HCT116 (cell line): ENCODE data around the gene MRRF. TPM values are rescaled to one million over a fixed set of nuclear protein-coding genes. Genes with fewer than 3 reads are reported as not detected.

Source experiments
- ATAC-seq: fragments of 200-7000 bp; cut with Tn5 transposase; 2 replicates; pipeline ENCODE4 v1.9.1; 2020; ENCODE audit warnings: mild to moderate bottlenecking, moderate library complexity
- BruUV-seq: library from RNA; stranded (reverse); fragments of 400-500 nt; replicated peaks from 2 replicates; lab custom pipeline; 2021; lab: Mats Ljungman, UMichigan
- CTCF ChIA-PET: fragments of 300-600 bp; sonication (Branson Sonifier 250); formaldehyde crosslinking; loops from one replicate; lab custom pipeline; 2021; ENCODE audit warnings: antibody characterized with exemption; lab: Charles Lee
- POLR2A ChIA-PET: fragments of 300-600, 350-600 bp; sonication (Branson Sonifier 250); formaldehyde crosslinking; loops from one replicate; lab custom pipeline; 2021; ENCODE audit warnings: antibody characterized with exemption; lab: Charles Lee
- RAD21 ChIA-PET, 2 experiments: fragments of 300-600 bp; sonication (Branson Sonifier 250); formaldehyde crosslinking; loops; one replicate each; lab custom pipeline; 2023; ENCODE audit warnings: low total read pairs in 2 of 2; ENCODE audit not compliant: uncharacterized antibody in 2 of 2, unreplicated experiment in 2 of 2, low non-redundant PET in 1 of 2; lab: Charles Lee
- DNase-seq: peaks from one replicate; pipeline ENCODE4 v3.0.0-alpha.2; 2010; ENCODE audit warnings: low read depth, low spot score
- H2AFZ ChIP-seq: fragments of 200-600 bp; shearing (Covaris generic), sonication (generic); 2 replicates; pipeline ENCODE4 v1.6.1; 2017; ENCODE audit warnings: low read depth, mixed run types, mixed read lengths, antibody characterized with exemption, low read length; ENCODE audit not compliant: poor library complexity, severe bottlenecking
- H3K27ac ChIP-seq: 2 replicates; pipeline ENCODE4 v1.5.1; 2012; ENCODE audit warnings: low read depth, low read length
- H3K27me3 ChIP-seq: fragments of 200-600 bp; sonication (generic); 2 replicates; pipeline ENCODE4 v1.6.1; 2016; ENCODE audit warnings: mixed run types, low read length, mixed read lengths; ENCODE audit not compliant: insufficient read depth
- H3K36me3 ChIP-seq, 2 experiments: fragments of 200-500 bp in 1 of 2; fragments of 200-600 bp in 1 of 2; sonication (Bioruptor generic) in 1 of 2; sonication (generic) in 1 of 2; 2 replicates each; pipeline versions ENCODE4 v1.5.1 to v1.6.1; 2014 to 2016; ENCODE audit warnings: low read length in 2 of 2, inconsistent platforms in 1 of 2, mixed read lengths in 1 of 2, mixed run types in 1 of 2; ENCODE audit not compliant: insufficient read depth in 2 of 2, control insufficient read depth in 1 of 2
- H3K4me1 ChIP-seq, 2 experiments: fragments of 200-600 bp in 1 of 2; sonication (generic) in 1 of 2; 2 replicates each; pipeline versions ENCODE4 v1.5.1 to v1.6.1; 2012 to 2017; ENCODE audit warnings: low read length in 2 of 2, inconsistent platforms in 1 of 2, mild to moderate bottlenecking in 1 of 2, mixed read lengths in 1 of 2, mixed run types in 1 of 2, moderate library complexity in 1 of 2; ENCODE audit not compliant: insufficient read depth in 2 of 2, control insufficient read depth in 1 of 2
- H3K4me2 ChIP-seq: fragments of 200-600 bp; sonication (generic); 2 replicates; pipeline ENCODE4 v1.6.1; 2017; ENCODE audit warnings: mixed run types, low read length, mixed read lengths
- H3K4me3 ChIP-seq, 2 experiments: fragments of 200-600 bp in 1 of 2; sonication (generic) in 1 of 2; replicated peaks in 1 of 2; 2 replicates each; pipeline ENCODE4 v1.5.1; 2011 to 2016; ENCODE audit warnings: low read length in 2 of 2, control low read depth in 1 of 2, low read depth in 1 of 2, mild to moderate bottlenecking in 1 of 2, mixed read lengths in 1 of 2, mixed run types in 1 of 2
- H3K79me2 ChIP-seq: fragments of 200-600 bp; sonication (generic); 2 replicates; pipeline ENCODE4 v1.6.1; 2017; ENCODE audit warnings: mild to moderate bottlenecking, mixed run types, low read length, moderate library complexity, mixed read lengths; ENCODE audit not compliant: insufficient read depth
- H3K9ac ChIP-seq: fragments of 200-600 bp; sonication (generic); 2 replicates; pipeline ENCODE4 v1.6.1; 2016; ENCODE audit warnings: low read length, mixed read lengths
- H3K9me2 ChIP-seq: fragments of 200-600 bp; sonication (generic), shearing (Covaris generic); 2 replicates; pipeline ENCODE4 v1.6.1; 2017; ENCODE audit warnings: mixed run types, mild to moderate bottlenecking, moderate library complexity; ENCODE audit not compliant: insufficient read depth
- H3K9me3 ChIP-seq, 2 experiments: fragments of 200-500 bp in 1 of 2; fragments of 200-600 bp in 1 of 2; sonication (Bioruptor generic) in 1 of 2; sonication (generic) in 1 of 2; 2 replicates each; pipeline ENCODE4 v1.6.1; 2014 to 2017; ENCODE audit warnings: low read length in 2 of 2, mixed read lengths in 2 of 2, inconsistent platforms in 1 of 2, low read depth in 1 of 2, mild to moderate bottlenecking in 1 of 2, mixed run types in 1 of 2, moderate library complexity in 1 of 2; ENCODE audit not compliant: control insufficient read depth in 1 of 2, insufficient read depth in 1 of 2
- H4K20me1 ChIP-seq: fragments of 200-600 bp; sonication (generic), shearing (Covaris generic); 2 replicates; pipeline ENCODE4 v1.6.1; 2017; ENCODE audit warnings: mixed run types, mild to moderate bottlenecking, moderate library complexity; ENCODE audit not compliant: insufficient read depth
- ATF3 ChIP-seq: IDR thresholded peaks from 2 replicates; pipeline ENCODE4 v1.6.1; 2012
- CBX3 ChIP-seq: IDR thresholded peaks from 2 replicates; pipeline ENCODE4 v1.6.1; 2012; ENCODE audit warnings: low read depth
- CEBPB ChIP-seq: IDR thresholded peaks from 2 replicates; pipeline ENCODE4 v1.6.1; 2012; ENCODE audit warnings: low read depth
- EZH2phosphoT487 ChIP-seq: fragments of 200-600 bp; IDR thresholded peaks from 2 replicates; pipeline ENCODE4 v1.6.1; 2018; ENCODE audit warnings: antibody characterized with exemption, borderline replicate concordance
- FOSL1 ChIP-seq: IDR thresholded peaks from 2 replicates; pipeline ENCODE4 v1.6.1; 2012; ENCODE audit warnings: low read depth
- POLR2A ChIP-seq: IDR thresholded peaks from 2 replicates; pipeline ENCODE4 v1.7.0; 2011; ENCODE audit warnings: borderline replicate concordance; ENCODE audit not compliant: insufficient read depth, insufficient read length; ENCODE audit errors: extremely low read depth
- RAD21 ChIP-seq: IDR thresholded peaks from 2 replicates; pipeline ENCODE4 v1.6.1; 2012; ENCODE audit warnings: low read depth, mild to moderate bottlenecking
- SP1 ChIP-seq: IDR thresholded peaks from 2 replicates; pipeline ENCODE4 v1.6.1; 2012; ENCODE audit warnings: low read depth
- SRF ChIP-seq: IDR thresholded peaks from 2 replicates; pipeline ENCODE4 v1.6.1; 2012; ENCODE audit warnings: low read depth
- TCF7L2 ChIP-seq: IDR thresholded peaks from 2 replicates; pipeline ENCODE4 v1.7.0; 2011; ENCODE audit warnings: borderline replicate concordance, inconsistent platforms; ENCODE audit not compliant: insufficient read depth, insufficient read length; ENCODE audit errors: extremely low read depth
- YY1 ChIP-seq: IDR thresholded peaks from 2 replicates; pipeline ENCODE4 v1.6.1; 2011; ENCODE audit warnings: low read length, low read depth, moderate library complexity, mild to moderate bottlenecking; ENCODE audit not compliant: insufficient replicate concordance; ENCODE audit errors: extremely low read depth
- ZNF274 ChIP-seq: fragments of 200-500 bp; sonication (Bioruptor generic); IDR thresholded peaks from 2 replicates; pipeline ENCODE4 v1.6.1; 2014; ENCODE audit warnings: mild to moderate bottlenecking, low read depth, low read length, inconsistent platforms
- intact Hi-C: fragments of 100-400 bp; cut with micrococcal nuclease; formaldehyde crosslinking; loops from 2 replicates; pipeline ENCODE4 v1.10.0; 2022
- total RNA-seq: library from RNA; stranded (reverse); gene quantifications from one replicate; pipeline ENCODE4 v1.2.1, GENCODE V29; 2021; ENCODE audit not compliant: unreplicated experiment
- TF ChIP-seq, protein P1 (sequence below): IDR thresholded peaks from 2 replicates; pipeline ENCODE4 v1.6.1; 2012; ENCODE audit warnings: low read depth
- TF ChIP-seq, protein P2 (sequence below), 3 experiments: fragments of 200-600 bp in 1 of 3; sonication (generic) in 1 of 3; IDR thresholded peaks in 2 of 3; conservative IDR thresholded peaks in 1 of 3; 2 replicates each; pipeline ENCODE4 v1.5.1; 2012 to 2017; ENCODE audit warnings: low read depth in 2 of 3, low read length in 2 of 3, antibody characterized with exemption in 1 of 3, borderline replicate concordance in 1 of 3, control low read depth in 1 of 3, mild to moderate bottlenecking in 1 of 3, mixed read lengths in 1 of 3, mixed run types in 1 of 3, moderate library complexity in 1 of 3; ENCODE audit not compliant: insufficient read depth in 1 of 3

The MRRF gene
- total RNA-seq, 1 experiment from 2014 or later: 88.6 TPM

- ATAC-seq (no peak), DNase-seq (no peak)
- Histone ChIP-seq H3K36me3 (no peaks in the 10 kb centered on the region), H3K4me2 (no peak overlapping the region), H4K20me1 (no peaks in the 10 kb centered on the region), H3K4me3 (no peak overlapping the region), H3K9me3 (no peaks in the 10 kb centered on the region), H3K79me2 (no peaks in the 10 kb centered on the region), H3K4me1 (peaks cover 4 to 5% of the 10 kb centered on the region in 2 experiments; a peak in 2 of 4 replicates), H2AFZ (no peak overlapping the region), H3K27me3 (no peaks in the 10 kb centered on the region), H3K9ac (no peak overlapping the region), H3K27ac (no peak overlapping the region), H3K9me2 (no peaks in the 10 kb centered on the region)
- intact Hi-C loops: no loop called here
- ChIA-PET CTCF (no interaction called here), RAD21 (no interaction called here), POLR2A (no interaction called here)
- no TSS peak for BruUV-seq
- TF ChIP-seq TCF7L2: no peak
- TF ChIP-seq ATF3: no peak
Measured at GRCh38 chr9:122336866-122337555, 72.3 kb downstream of the MRRF start.

- POLR2A ChIA-PET: no interaction called here
- intact Hi-C loops: no loop called here
- Histone ChIP-seq H3K9ac (no peak overlapping the region), H3K4me3 (no peak overlapping the region), H3K27me3 (no peaks in the 10 kb centered on the region), H3K36me3 (no peaks in the 10 kb centered on the region), H3K79me2 (no peaks in the 10 kb centered on the region), H2AFZ (no peak overlapping the region), H3K4me2 (no peak overlapping the region), H4K20me1 (no peaks in the 10 kb centered on the region), H3K27ac (no peak overlapping the region), H3K9me2 (no peaks in the 10 kb centered on the region), H3K9me3 (no peaks in the 10 kb centered on the region), H3K4me1 (peaks cover 4 to 5% of the 10 kb centered on the region in 2 experiments; a peak in 2 of 4 replicates)
- no TSS peak for BruUV-seq
- RAD21 ChIA-PET: no interaction called here
- ATAC-seq: no peak
- no peak for DNase-seq
- CTCF ChIA-PET: no interaction called here
- TF ChIP-seq CBX3: no peak
- TF ChIP-seq RAD21: no peak
- TF ChIP-seq YY1: no peak
- TF ChIP-seq, protein P1, sequence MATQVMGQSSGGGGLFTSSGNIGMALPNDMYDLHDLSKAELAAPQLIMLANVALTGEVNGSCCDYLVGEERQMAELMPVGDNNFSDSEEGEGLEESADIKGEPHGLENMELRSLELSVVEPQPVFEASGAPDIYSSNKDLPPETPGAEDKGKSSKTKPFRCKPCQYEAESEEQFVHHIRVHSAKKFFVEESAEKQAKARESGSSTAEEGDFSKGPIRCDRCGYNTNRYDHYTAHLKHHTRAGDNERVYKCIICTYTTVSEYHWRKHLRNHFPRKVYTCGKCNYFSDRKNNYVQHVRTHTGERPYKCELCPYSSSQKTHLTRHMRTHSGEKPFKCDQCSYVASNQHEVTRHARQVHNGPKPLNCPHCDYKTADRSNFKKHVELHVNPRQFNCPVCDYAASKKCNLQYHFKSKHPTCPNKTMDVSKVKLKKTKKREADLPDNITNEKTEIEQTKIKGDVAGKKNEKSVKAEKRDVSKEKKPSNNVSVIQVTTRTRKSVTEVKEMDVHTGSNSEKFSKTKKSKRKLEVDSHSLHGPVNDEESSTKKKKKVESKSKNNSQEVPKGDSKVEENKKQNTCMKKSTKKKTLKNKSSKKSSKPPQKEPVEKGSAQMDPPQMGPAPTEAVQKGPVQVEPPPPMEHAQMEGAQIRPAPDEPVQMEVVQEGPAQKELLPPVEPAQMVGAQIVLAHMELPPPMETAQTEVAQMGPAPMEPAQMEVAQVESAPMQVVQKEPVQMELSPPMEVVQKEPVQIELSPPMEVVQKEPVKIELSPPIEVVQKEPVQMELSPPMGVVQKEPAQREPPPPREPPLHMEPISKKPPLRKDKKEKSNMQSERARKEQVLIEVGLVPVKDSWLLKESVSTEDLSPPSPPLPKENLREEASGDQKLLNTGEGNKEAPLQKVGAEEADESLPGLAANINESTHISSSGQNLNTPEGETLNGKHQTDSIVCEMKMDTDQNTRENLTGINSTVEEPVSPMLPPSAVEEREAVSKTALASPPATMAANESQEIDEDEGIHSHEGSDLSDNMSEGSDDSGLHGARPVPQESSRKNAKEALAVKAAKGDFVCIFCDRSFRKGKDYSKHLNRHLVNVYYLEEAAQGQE: no peak
- no peak for TF ChIP-seq CEBPB
- TF ChIP-seq, protein P2, sequence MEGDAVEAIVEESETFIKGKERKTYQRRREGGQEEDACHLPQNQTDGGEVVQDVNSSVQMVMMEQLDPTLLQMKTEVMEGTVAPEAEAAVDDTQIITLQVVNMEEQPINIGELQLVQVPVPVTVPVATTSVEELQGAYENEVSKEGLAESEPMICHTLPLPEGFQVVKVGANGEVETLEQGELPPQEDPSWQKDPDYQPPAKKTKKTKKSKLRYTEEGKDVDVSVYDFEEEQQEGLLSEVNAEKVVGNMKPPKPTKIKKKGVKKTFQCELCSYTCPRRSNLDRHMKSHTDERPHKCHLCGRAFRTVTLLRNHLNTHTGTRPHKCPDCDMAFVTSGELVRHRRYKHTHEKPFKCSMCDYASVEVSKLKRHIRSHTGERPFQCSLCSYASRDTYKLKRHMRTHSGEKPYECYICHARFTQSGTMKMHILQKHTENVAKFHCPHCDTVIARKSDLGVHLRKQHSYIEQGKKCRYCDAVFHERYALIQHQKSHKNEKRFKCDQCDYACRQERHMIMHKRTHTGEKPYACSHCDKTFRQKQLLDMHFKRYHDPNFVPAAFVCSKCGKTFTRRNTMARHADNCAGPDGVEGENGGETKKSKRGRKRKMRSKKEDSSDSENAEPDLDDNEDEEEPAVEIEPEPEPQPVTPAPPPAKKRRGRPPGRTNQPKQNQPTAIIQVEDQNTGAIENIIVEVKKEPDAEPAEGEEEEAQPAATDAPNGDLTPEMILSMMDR (IDR thresholded peaks at IDR 0.05 in 2 of 3, conservative IDR thresholded peaks at IDR 0.05 in 1 of 3; ENCODE audit: borderline replicate concordance in 1 of 3, insufficient read depth in 1 of 3, low read depth in 2 of 3, low read length in 2 of 3): no peak
- no peak for TF ChIP-seq SRF
- TF ChIP-seq ZNF274: no peak
- TF ChIP-seq FOSL1: no peak
- no peak for TF ChIP-seq TCF7L2
- no peak for TF ChIP-seq EZH2phosphoT487
- no peak for TF ChIP-seq SP1
- no peak for TF ChIP-seq POLR2A
Measured at GRCh38 chr9:122337556-122337929, 72.9 kb downstream of the MRRF start.
